ENCODE data around the gene HHAT.

- TF ChIP-seq FOXK2 (IDR thresholded peaks at IDR 0.05), result no peak
- TF ChIP-seq CAMTA2 (CRISPR knock-in tag; IDR thresholded peaks at IDR 0.05; ENCODE audit: borderline replicate concordance), result no peak
- no peak for TF ChIP-seq CBX5 (CRISPR knock-in tag; IDR thresholded peaks at IDR 0.05; ENCODE audit: borderline replicate concordance)
- no peak for TF ChIP-seq CEBPB (IDR thresholded peaks at IDR 0.05; ENCODE audit: borderline replicate concordance, low read depth, low read length)
- TF ChIP-seq MYC (CRISPR knock-in tag; IDR thresholded peaks at IDR 0.05; ENCODE audit: borderline replicate concordance), result no peak
- TF ChIP-seq JUND (CRISPR knock-in tag; IDR thresholded peaks at IDR 0.05), result no peak
- no peak for TF ChIP-seq PAWR (CRISPR knock-in tag; IDR thresholded peaks at IDR 0.05; ENCODE audit: borderline replicate concordance)
- TF ChIP-seq CTCF (CRISPR knock-in tag; IDR thresholded peaks at IDR 0.05), result no peak
These were observed 117.8 kb downstream of the HHAT start for GRCh38 chr1:210446479-210446878.
